HCT116 (cell line): ENCODE measurements around the gene BCL11A. TPM values are rescaled to one million over a fixed set of nuclear protein-coding genes. Genes with fewer than 3 reads are reported as not detected.

Source experiments
- ATAC-seq: fragments of 200-7000 bp; cut with Tn5 transposase; 2 replicates; pipeline ENCODE4 v1.9.1; 2020; ENCODE audit warnings: mild to moderate bottlenecking, moderate library complexity
- BruUV-seq: library from RNA; stranded (reverse); fragments of 400-500 nt; replicated peaks from 2 replicates; lab custom pipeline; 2021; lab: Mats Ljungman, UMichigan
- CTCF ChIA-PET: fragments of 300-600 bp; sonication (Branson Sonifier 250); formaldehyde crosslinking; loops from one replicate; lab custom pipeline; 2021; ENCODE audit warnings: antibody characterized with exemption; lab: Charles Lee
- POLR2A ChIA-PET: fragments of 300-600, 350-600 bp; sonication (Branson Sonifier 250); formaldehyde crosslinking; loops from one replicate; lab custom pipeline; 2021; ENCODE audit warnings: antibody characterized with exemption; lab: Charles Lee
- RAD21 ChIA-PET, 2 experiments: fragments of 300-600 bp; sonication (Branson Sonifier 250); formaldehyde crosslinking; loops; one replicate each; lab custom pipeline; 2023; ENCODE audit warnings: low total read pairs in 2 of 2; ENCODE audit not compliant: uncharacterized antibody in 2 of 2, unreplicated experiment in 2 of 2, low non-redundant PET in 1 of 2; lab: Charles Lee
- DNase-seq: peaks from one replicate; pipeline ENCODE4 v3.0.0-alpha.2; 2010; ENCODE audit warnings: low read depth, low spot score
- H2AFZ ChIP-seq: fragments of 200-600 bp; shearing (Covaris generic), sonication (generic); 2 replicates; pipeline ENCODE4 v1.6.1; 2017; ENCODE audit warnings: low read depth, mixed run types, mixed read lengths, antibody characterized with exemption, low read length; ENCODE audit not compliant: poor library complexity, severe bottlenecking
- H3K27ac ChIP-seq: 2 replicates; pipeline ENCODE4 v1.5.1; 2012; ENCODE audit warnings: low read depth, low read length
- H3K27me3 ChIP-seq: fragments of 200-600 bp; sonication (generic); 2 replicates; pipeline ENCODE4 v1.6.1; 2016; ENCODE audit warnings: mixed run types, low read length, mixed read lengths; ENCODE audit not compliant: insufficient read depth
- H3K36me3 ChIP-seq, 2 experiments: fragments of 200-500 bp in 1 of 2; fragments of 200-600 bp in 1 of 2; sonication (Bioruptor generic) in 1 of 2; sonication (generic) in 1 of 2; 2 replicates each; pipeline versions ENCODE4 v1.5.1 to v1.6.1; 2014 to 2016; ENCODE audit warnings: low read length in 2 of 2, inconsistent platforms in 1 of 2, mixed read lengths in 1 of 2, mixed run types in 1 of 2; ENCODE audit not compliant: insufficient read depth in 2 of 2, control insufficient read depth in 1 of 2
- H3K4me1 ChIP-seq, 2 experiments: fragments of 200-600 bp in 1 of 2; sonication (generic) in 1 of 2; 2 replicates each; pipeline versions ENCODE4 v1.5.1 to v1.6.1; 2012 to 2017; ENCODE audit warnings: low read length in 2 of 2, inconsistent platforms in 1 of 2, mild to moderate bottlenecking in 1 of 2, mixed read lengths in 1 of 2, mixed run types in 1 of 2, moderate library complexity in 1 of 2; ENCODE audit not compliant: insufficient read depth in 2 of 2, control insufficient read depth in 1 of 2
- H3K4me2 ChIP-seq: fragments of 200-600 bp; sonication (generic); 2 replicates; pipeline ENCODE4 v1.6.1; 2017; ENCODE audit warnings: mixed run types, low read length, mixed read lengths
- H3K4me3 ChIP-seq, 2 experiments: fragments of 200-600 bp in 1 of 2; sonication (generic) in 1 of 2; replicated peaks in 1 of 2; 2 replicates each; pipeline ENCODE4 v1.5.1; 2011 to 2016; ENCODE audit warnings: low read length in 2 of 2, control low read depth in 1 of 2, low read depth in 1 of 2, mild to moderate bottlenecking in 1 of 2, mixed read lengths in 1 of 2, mixed run types in 1 of 2
- H3K79me2 ChIP-seq: fragments of 200-600 bp; sonication (generic); 2 replicates; pipeline ENCODE4 v1.6.1; 2017; ENCODE audit warnings: mild to moderate bottlenecking, mixed run types, low read length, moderate library complexity, mixed read lengths; ENCODE audit not compliant: insufficient read depth
- H3K9ac ChIP-seq: fragments of 200-600 bp; sonication (generic); 2 replicates; pipeline ENCODE4 v1.6.1; 2016; ENCODE audit warnings: low read length, mixed read lengths
- H3K9me2 ChIP-seq: fragments of 200-600 bp; sonication (generic), shearing (Covaris generic); 2 replicates; pipeline ENCODE4 v1.6.1; 2017; ENCODE audit warnings: mixed run types, mild to moderate bottlenecking, moderate library complexity; ENCODE audit not compliant: insufficient read depth
- H3K9me3 ChIP-seq, 2 experiments: fragments of 200-500 bp in 1 of 2; fragments of 200-600 bp in 1 of 2; sonication (Bioruptor generic) in 1 of 2; sonication (generic) in 1 of 2; 2 replicates each; pipeline ENCODE4 v1.6.1; 2014 to 2017; ENCODE audit warnings: low read length in 2 of 2, mixed read lengths in 2 of 2, inconsistent platforms in 1 of 2, low read depth in 1 of 2, mild to moderate bottlenecking in 1 of 2, mixed run types in 1 of 2, moderate library complexity in 1 of 2; ENCODE audit not compliant: control insufficient read depth in 1 of 2, insufficient read depth in 1 of 2
- H4K20me1 ChIP-seq: fragments of 200-600 bp; sonication (generic), shearing (Covaris generic); 2 replicates; pipeline ENCODE4 v1.6.1; 2017; ENCODE audit warnings: mixed run types, mild to moderate bottlenecking, moderate library complexity; ENCODE audit not compliant: insufficient read depth
- ATF3 ChIP-seq: IDR thresholded peaks from 2 replicates; pipeline ENCODE4 v1.6.1; 2012
- CBX3 ChIP-seq: IDR thresholded peaks from 2 replicates; pipeline ENCODE4 v1.6.1; 2012; ENCODE audit warnings: low read depth
- CTCF ChIP-seq, 3 experiments: fragments of 200-600 bp in 1 of 3; sonication (generic) in 1 of 3; IDR thresholded peaks in 2 of 3; conservative IDR thresholded peaks in 1 of 3; 2 replicates each; pipeline ENCODE4 v1.5.1; 2012 to 2017; ENCODE audit warnings: low read depth in 2 of 3, low read length in 2 of 3, antibody characterized with exemption in 1 of 3, borderline replicate concordance in 1 of 3, control low read depth in 1 of 3, mild to moderate bottlenecking in 1 of 3, mixed read lengths in 1 of 3, mixed run types in 1 of 3, moderate library complexity in 1 of 3; ENCODE audit not compliant: insufficient read depth in 1 of 3
- EGR1 ChIP-seq: IDR thresholded peaks from 2 replicates; pipeline ENCODE4 v1.6.1; 2012; ENCODE audit warnings: low read depth
- EZH2 ChIP-seq: fragments of 200-600 bp; sonication (generic); IDR thresholded peaks from 2 replicates; pipeline ENCODE4 v1.6.1; 2017; ENCODE audit warnings: antibody characterized with exemption, mixed run types
- EZH2phosphoT487 ChIP-seq: fragments of 200-600 bp; IDR thresholded peaks from 2 replicates; pipeline ENCODE4 v1.6.1; 2018; ENCODE audit warnings: antibody characterized with exemption, borderline replicate concordance
- FOSL1 ChIP-seq: IDR thresholded peaks from 2 replicates; pipeline ENCODE4 v1.6.1; 2012; ENCODE audit warnings: low read depth
- JUND ChIP-seq: IDR thresholded peaks from 2 replicates; pipeline ENCODE4 v1.6.1; 2012
- MAX ChIP-seq: IDR thresholded peaks from 2 replicates; pipeline ENCODE4 v1.6.1; 2012
- POLR2A ChIP-seq: IDR thresholded peaks from 2 replicates; pipeline ENCODE4 v1.7.0; 2011; ENCODE audit warnings: borderline replicate concordance; ENCODE audit not compliant: insufficient read depth, insufficient read length; ENCODE audit errors: extremely low read depth
- POLR2AphosphoS5 ChIP-seq: IDR thresholded peaks from 2 replicates; pipeline ENCODE4 v1.6.1; 2011; ENCODE audit warnings: mild to moderate bottlenecking, low read depth, low read length, moderate library complexity
- SRF ChIP-seq: IDR thresholded peaks from 2 replicates; pipeline ENCODE4 v1.6.1; 2012; ENCODE audit warnings: low read depth
- TCF7L2 ChIP-seq: IDR thresholded peaks from 2 replicates; pipeline ENCODE4 v1.7.0; 2011; ENCODE audit warnings: borderline replicate concordance, inconsistent platforms; ENCODE audit not compliant: insufficient read depth, insufficient read length; ENCODE audit errors: extremely low read depth
- YY1 ChIP-seq: IDR thresholded peaks from 2 replicates; pipeline ENCODE4 v1.6.1; 2011; ENCODE audit warnings: low read length, low read depth, moderate library complexity, mild to moderate bottlenecking; ENCODE audit not compliant: insufficient replicate concordance; ENCODE audit errors: extremely low read depth
- ZNF274 ChIP-seq: fragments of 200-500 bp; sonication (Bioruptor generic); IDR thresholded peaks from 2 replicates; pipeline ENCODE4 v1.6.1; 2014; ENCODE audit warnings: mild to moderate bottlenecking, low read depth, low read length, inconsistent platforms
- intact Hi-C: fragments of 100-400 bp; cut with micrococcal nuclease; formaldehyde crosslinking; loops from 2 replicates; pipeline ENCODE4 v1.10.0; 2022
- total RNA-seq: library from RNA; stranded (reverse); gene quantifications from one replicate; pipeline ENCODE4 v1.2.1, GENCODE V29; 2021; ENCODE audit not compliant: unreplicated experiment
- TF ChIP-seq, protein P1 (sequence below): IDR thresholded peaks from 2 replicates; pipeline ENCODE4 v1.6.1; 2012; ENCODE audit warnings: low read depth
- TF ChIP-seq, protein P2 (sequence below): IDR thresholded peaks from 2 replicates; pipeline ENCODE4 v1.6.1; 2011; ENCODE audit warnings: mild to moderate bottlenecking, low read length, moderate library complexity; ENCODE audit not compliant: insufficient replicate concordance; ENCODE audit errors: extremely low read depth

Gene BCL11A
- total RNA-seq, 1 experiment from 2014 or later, result 0.71 TPM

GRCh38 chr2:60460577-60461420 is 92.7 kb downstream of the BCL11A start:
- intact Hi-C loops, result no loop called here
- no peaks in the 10 kb centered on the region for H3K36me3 ChIP-seq
- no peak overlapping the region for H3K9ac ChIP-seq
- POLR2A ChIA-PET, result no interaction called here
- H4K20me1 ChIP-seq, result no peaks in the 10 kb centered on the region
- no peaks in the 10 kb centered on the region for H3K4me1 ChIP-seq
- RAD21 ChIA-PET, result no interaction called here
- DNase-seq (no peak), ATAC-seq (no peak)
- CTCF ChIA-PET, result no interaction called here
- no peaks in the 10 kb centered on the region for H3K9me3 ChIP-seq
- H3K4me2 ChIP-seq, result no peak overlapping the region
- no peak overlapping the region for H2AFZ ChIP-seq
- TF ChIP-seq ATF3, result no peak
- TF ChIP-seq, protein P1, sequence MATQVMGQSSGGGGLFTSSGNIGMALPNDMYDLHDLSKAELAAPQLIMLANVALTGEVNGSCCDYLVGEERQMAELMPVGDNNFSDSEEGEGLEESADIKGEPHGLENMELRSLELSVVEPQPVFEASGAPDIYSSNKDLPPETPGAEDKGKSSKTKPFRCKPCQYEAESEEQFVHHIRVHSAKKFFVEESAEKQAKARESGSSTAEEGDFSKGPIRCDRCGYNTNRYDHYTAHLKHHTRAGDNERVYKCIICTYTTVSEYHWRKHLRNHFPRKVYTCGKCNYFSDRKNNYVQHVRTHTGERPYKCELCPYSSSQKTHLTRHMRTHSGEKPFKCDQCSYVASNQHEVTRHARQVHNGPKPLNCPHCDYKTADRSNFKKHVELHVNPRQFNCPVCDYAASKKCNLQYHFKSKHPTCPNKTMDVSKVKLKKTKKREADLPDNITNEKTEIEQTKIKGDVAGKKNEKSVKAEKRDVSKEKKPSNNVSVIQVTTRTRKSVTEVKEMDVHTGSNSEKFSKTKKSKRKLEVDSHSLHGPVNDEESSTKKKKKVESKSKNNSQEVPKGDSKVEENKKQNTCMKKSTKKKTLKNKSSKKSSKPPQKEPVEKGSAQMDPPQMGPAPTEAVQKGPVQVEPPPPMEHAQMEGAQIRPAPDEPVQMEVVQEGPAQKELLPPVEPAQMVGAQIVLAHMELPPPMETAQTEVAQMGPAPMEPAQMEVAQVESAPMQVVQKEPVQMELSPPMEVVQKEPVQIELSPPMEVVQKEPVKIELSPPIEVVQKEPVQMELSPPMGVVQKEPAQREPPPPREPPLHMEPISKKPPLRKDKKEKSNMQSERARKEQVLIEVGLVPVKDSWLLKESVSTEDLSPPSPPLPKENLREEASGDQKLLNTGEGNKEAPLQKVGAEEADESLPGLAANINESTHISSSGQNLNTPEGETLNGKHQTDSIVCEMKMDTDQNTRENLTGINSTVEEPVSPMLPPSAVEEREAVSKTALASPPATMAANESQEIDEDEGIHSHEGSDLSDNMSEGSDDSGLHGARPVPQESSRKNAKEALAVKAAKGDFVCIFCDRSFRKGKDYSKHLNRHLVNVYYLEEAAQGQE, result no peak
- TF ChIP-seq SRF, result no peak
- TF ChIP-seq CBX3, result no peak
- no peak for TF ChIP-seq EZH2
- no peak for TF ChIP-seq EGR1
- TF ChIP-seq, protein P2, sequence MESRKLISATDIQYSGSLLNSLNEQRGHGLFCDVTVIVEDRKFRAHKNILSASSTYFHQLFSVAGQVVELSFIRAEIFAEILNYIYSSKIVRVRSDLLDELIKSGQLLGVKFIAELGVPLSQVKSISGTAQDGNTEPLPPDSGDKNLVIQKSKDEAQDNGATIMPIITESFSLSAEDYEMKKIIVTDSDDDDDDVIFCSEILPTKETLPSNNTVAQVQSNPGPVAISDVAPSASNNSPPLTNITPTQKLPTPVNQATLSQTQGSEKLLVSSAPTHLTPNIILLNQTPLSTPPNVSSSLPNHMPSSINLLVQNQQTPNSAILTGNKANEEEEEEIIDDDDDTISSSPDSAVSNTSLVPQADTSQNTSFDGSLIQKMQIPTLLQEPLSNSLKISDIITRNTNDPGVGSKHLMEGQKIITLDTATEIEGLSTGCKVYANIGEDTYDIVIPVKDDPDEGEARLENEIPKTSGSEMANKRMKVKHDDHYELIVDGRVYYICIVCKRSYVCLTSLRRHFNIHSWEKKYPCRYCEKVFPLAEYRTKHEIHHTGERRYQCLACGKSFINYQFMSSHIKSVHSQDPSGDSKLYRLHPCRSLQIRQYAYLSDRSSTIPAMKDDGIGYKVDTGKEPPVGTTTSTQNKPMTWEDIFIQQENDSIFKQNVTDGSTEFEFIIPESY, result no peak
- TF ChIP-seq YY1, result no peak
- no peak for TF ChIP-seq FOSL1
- TF ChIP-seq TCF7L2, result no peak
- TF ChIP-seq MAX, result no peak
- TF ChIP-seq POLR2A, result no peak
- no peak for TF ChIP-seq POLR2AphosphoS5
- no peak for TF ChIP-seq CTCF (IDR thresholded peaks at IDR 0.05 in 2 of 3, conservative IDR thresholded peaks at IDR 0.05 in 1 of 3; ENCODE audit: borderline replicate concordance in 1 of 3, insufficient read depth in 1 of 3, low read depth in 2 of 3, low read length in 2 of 3)
- TF ChIP-seq EZH2phosphoT487, result no peak
- TF ChIP-seq JUND, result no peak
- no peak for TF ChIP-seq ZNF274
- no peaks in the 10 kb centered on the region for H3K79me2 ChIP-seq
- BruUV-seq, result no TSS peak
- H3K27ac ChIP-seq, result no peak overlapping the region
- H3K27me3 ChIP-seq, result 0 out of 2 replicates have a peak, but pooled peaks cover 8% of the 10 kb centered on the region
- H3K9me2 ChIP-seq, result no peaks in the 10 kb centered on the region
- H3K4me3 ChIP-seq, result no peak overlapping the region
